Kidney (tissue), 14 donors: ENCODE results near the gene IP6K3. TPM values are rescaled to one million over a fixed set of nuclear protein-coding genes. Genes with fewer than 3 reads are reported as not detected.

Experiments
- DNase-seq, 5 donors: peaks; one replicate each; pipeline ENCODE4 v3.0.0-alpha.2; 2013 to 2020
- FAIRE-seq: peaks from 2 replicates; lab custom pipeline; 2012; peaks lifted over from hg19 to GRCh38; lab: Jason Lieb, UNC
- H3K27ac ChIP-seq, 2 donors: one replicate each; pipeline ENCODE4 v1.7.0; 2013; ENCODE audit warnings: low read depth in 2 of 2, low read length in 2 of 2, inconsistent platforms in 1 of 2
- H3K27me3 ChIP-seq: one replicate; pipeline ENCODE4 v1.7.1; 2013; ENCODE audit warnings: low read length, inconsistent platforms; ENCODE audit not compliant: control insufficient read depth, insufficient read depth
- H3K36me3 ChIP-seq, 3 donors: one replicate each; pipeline versions ENCODE4 v1.7.0 to v1.7.1; 2013; ENCODE audit warnings: low read length in 3 of 3, control low read depth in 1 of 3, inconsistent platforms in 1 of 3; ENCODE audit not compliant: insufficient read depth in 3 of 3, control insufficient read depth in 2 of 3
- H3K4me1 ChIP-seq, 3 donors: one replicate each; pipeline versions ENCODE4 v1.7.0 to v1.7.1; 2013; ENCODE audit warnings: low read length in 3 of 3, inconsistent platforms in 1 of 3, low read depth in 1 of 3; ENCODE audit not compliant: control insufficient read depth in 2 of 3, insufficient read depth in 2 of 3
- H3K4me3 ChIP-seq, 3 donors: one replicate each; pipeline versions ENCODE4 v1.7.0 to v1.8.1; 2013; ENCODE audit warnings: low read length in 3 of 3, control low read depth in 1 of 3, inconsistent platforms in 1 of 3
- H3K9ac ChIP-seq, 3 donors: one replicate each; pipeline versions ENCODE4 v1.7.0 to v1.7.1; 2013; ENCODE audit warnings: low read length in 3 of 3, control low read depth in 1 of 3, inconsistent platforms in 1 of 3
- H3K9me3 ChIP-seq, 3 donors: one replicate each; pipeline versions ENCODE4 v1.7.0 to v1.7.1; 2013; ENCODE audit warnings: low read length in 3 of 3, control low read depth in 1 of 3, inconsistent platforms in 1 of 3; ENCODE audit not compliant: control insufficient read depth in 2 of 3, insufficient read depth in 1 of 3
- intact Hi-C: fragments of 100-400 bp; cut with DNase I; formaldehyde crosslinking; loops from one replicate; pipeline ENCODE4 v1.11.1; 2022
- polyA plus RNA-seq: library from polyadenylated mRNA; stranded (reverse); fragments of 350-450 nt; fragmentation: Illumina TruSeq; extraction: RNeasy Lipid Tissue Mini Kit (QIAGEN cat#74804); gene quantifications from one replicate; pipeline ENCODE4 v1.2.3, GENCODE V29; 2014; ENCODE audit warnings: low read depth, low replicate concordance; ENCODE audit not compliant: insufficient read depth
- total RNA-seq: library from RNA; stranded (reverse); fragmentation: NEBNext Ultra II Directional; extraction: Animal tissue kit (Norgen Biotek cat#: 25700); gene quantifications from one replicate; pipeline ENCODE4 v1.2.1, GENCODE V29; 2021
- TF ChIP-seq, protein P1 (sequence below): IDR thresholded peaks from 3 replicates; pipeline ENCODE4 v1.5.1; 2012; ENCODE audit warnings: mild to moderate bottlenecking, moderate library complexity, borderline replicate concordance; ENCODE audit not compliant: insufficient read depth; ENCODE audit errors: extremely low read depth
- donor health status: control.
- donor health status: control.
- donor health status: control.
- donor health status: control.
- donor health status: control.
- donor health status: DM: yes; HTN: yes; CAD: no.
- donor health status: Normal renal cell carcinoma (clear cell type).

Gene IP6K3
- total and polyA plus RNA-seq, 2 donors from 2014 or later, result 0.47 to 4.0 TPM

DNA sequence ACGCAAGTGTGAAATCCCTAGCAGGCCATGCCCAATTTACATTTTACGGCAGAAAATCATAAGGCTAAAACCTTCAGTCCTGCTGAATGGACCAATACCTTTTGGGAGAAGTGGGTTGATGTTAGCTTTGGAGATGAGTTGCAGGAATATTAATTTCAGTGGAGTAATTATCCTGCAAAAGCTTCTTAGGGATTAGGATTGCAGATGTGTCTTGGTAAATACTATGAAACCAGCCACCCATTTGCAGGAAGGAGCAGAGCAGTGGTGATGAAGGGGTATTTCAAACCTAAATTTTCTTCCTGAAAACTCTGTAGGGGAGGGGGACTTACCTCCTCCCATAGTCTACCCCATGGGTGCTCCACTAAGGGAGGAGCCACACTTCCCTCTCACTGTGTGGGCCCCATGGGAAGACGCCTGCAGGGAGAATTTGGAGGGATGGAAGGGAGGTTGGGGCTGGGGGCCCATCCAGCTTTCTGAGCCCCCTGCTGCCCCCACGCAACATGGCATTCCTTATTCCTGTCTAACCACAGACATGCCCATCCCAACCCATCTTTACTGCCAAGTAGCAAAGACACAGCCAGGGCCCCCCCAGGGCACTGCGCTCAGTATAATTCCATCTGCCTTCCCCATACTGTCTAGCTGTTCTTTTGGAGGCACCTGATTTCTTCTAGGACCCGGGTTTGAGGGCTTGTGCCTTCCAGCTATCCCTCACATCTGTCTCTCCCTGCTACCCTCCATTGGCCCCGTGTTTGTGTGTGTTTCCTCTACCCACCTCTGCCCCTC lies 20.6 kb downstream of the IP6K3 start:
- no peak overlapping the region for H3K4me3 ChIP-seq
- no peak overlapping the region for H3K9ac ChIP-seq
- H3K9me3 ChIP-seq, result no peaks in the 10 kb centered on the region
- no peak for DNase-seq
- H3K4me1 ChIP-seq, result no peaks in the 10 kb centered on the region
- no peaks in the 10 kb centered on the region for H3K27me3 ChIP-seq
- no peak overlapping the region for H3K27ac ChIP-seq
- intact Hi-C loops, result no loop called here
- FAIRE-seq, result no peak
- no peaks in the 10 kb centered on the region for H3K36me3 ChIP-seq
- TF ChIP-seq, protein P1, sequence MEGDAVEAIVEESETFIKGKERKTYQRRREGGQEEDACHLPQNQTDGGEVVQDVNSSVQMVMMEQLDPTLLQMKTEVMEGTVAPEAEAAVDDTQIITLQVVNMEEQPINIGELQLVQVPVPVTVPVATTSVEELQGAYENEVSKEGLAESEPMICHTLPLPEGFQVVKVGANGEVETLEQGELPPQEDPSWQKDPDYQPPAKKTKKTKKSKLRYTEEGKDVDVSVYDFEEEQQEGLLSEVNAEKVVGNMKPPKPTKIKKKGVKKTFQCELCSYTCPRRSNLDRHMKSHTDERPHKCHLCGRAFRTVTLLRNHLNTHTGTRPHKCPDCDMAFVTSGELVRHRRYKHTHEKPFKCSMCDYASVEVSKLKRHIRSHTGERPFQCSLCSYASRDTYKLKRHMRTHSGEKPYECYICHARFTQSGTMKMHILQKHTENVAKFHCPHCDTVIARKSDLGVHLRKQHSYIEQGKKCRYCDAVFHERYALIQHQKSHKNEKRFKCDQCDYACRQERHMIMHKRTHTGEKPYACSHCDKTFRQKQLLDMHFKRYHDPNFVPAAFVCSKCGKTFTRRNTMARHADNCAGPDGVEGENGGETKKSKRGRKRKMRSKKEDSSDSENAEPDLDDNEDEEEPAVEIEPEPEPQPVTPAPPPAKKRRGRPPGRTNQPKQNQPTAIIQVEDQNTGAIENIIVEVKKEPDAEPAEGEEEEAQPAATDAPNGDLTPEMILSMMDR, result no peak

DNA sequence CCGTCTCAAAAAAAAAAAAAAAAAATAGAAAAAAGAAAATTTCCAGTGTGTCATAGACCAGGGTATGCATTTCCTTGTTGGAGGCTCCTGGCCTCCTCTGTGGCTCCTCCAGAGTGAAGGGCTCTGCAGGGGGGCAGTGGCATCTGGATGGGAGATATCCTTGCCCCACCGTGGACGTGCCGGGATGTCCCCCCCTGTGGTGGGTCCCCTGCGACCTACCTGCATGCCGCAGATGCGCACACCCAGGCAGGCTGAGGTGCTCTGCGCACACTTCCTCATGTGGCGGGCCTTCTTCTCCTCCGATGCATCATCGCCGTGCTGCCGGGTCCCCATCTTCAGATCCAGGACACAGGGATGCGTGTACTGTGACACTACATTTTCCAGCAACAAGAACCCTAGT lies 21.5 kb downstream of the IP6K3 start:
- Histone ChIP-seq H3K27ac (no peak overlapping the region), H3K27me3 (no peaks in the 10 kb centered on the region), H3K4me3 (no peak overlapping the region), H3K4me1 (no peaks in the 10 kb centered on the region), H3K36me3 (no peaks in the 10 kb centered on the region), H3K9me3 (no peaks in the 10 kb centered on the region), H3K9ac (no peak overlapping the region)
- TF ChIP-seq, protein P1, result no peak
- FAIRE-seq (no peak), DNase-seq (peak in 1 of 5 donors; percentile 61)
- intact Hi-C loops, result no loop called here

DNA sequence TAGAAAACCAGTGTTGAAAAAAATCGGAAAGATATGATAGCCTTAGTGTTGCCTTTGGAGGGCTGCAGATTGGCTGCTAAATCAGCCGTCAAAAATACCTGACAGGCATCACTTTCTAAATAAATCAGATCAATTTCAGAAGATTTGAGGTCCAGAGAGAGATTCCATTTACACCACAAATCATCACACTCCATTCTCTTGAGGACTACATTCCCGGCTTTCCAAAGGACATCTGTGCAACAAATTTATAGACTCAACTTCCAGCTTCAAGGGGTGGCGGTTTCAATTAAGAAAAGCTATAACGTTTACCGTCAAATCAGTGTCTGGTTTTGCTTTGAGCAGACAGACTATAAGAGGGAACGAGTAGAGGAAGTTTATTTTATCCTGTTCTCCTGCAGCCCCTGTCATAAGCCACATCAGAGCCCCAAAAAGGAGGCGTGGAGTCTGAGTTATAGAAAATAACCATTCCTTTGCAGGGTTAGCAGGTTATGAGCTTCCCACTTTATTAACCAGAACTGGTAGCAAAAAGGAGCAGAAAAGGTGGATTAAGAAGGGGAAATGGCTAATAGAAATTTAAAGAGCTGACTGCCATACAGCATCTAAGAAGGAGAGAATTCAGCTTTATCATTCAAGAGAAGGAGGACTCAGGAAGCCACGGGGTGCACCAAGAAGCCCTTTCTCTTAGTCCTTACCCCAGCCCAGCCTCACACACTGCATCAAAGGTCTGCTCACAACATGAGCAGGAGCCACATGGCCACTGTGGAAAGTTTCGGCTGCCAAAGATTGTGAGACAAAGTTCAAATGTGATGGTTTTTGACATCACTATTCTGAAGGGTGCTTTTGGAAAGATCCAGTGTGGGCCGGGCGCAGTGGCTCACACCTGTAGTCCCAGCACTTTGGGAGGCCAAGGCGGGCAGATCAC lies 22.3 kb downstream of the IP6K3 start:
- no peaks in the 10 kb centered on the region for H3K36me3 ChIP-seq
- no peaks in the 10 kb centered on the region for H3K4me1 ChIP-seq
- H3K4me3 ChIP-seq, result no peak overlapping the region
- FAIRE-seq, result no peak
- TF ChIP-seq, protein P1, result no peak
- no peaks in the 10 kb centered on the region for H3K27me3 ChIP-seq
- no peaks in the 10 kb centered on the region for H3K9me3 ChIP-seq
- no peak for DNase-seq
- no peak overlapping the region for H3K9ac ChIP-seq
- intact Hi-C loops, result no loop called here
- H3K27ac ChIP-seq, result no peak overlapping the region
